Activated CD4-positive, alpha-beta T cell treated with anti-CD3 and anti-CD28 coated beads, Interleukin-2, amount 10 ng/mL, durations not matched to agents 24 days and 14 days (primary cell): Measurements from ENCODE around the gene KRT40. TPM values are rescaled to one million over a fixed set of nuclear protein-coding genes. Genes with fewer than 3 reads are reported as not detected.

Experiments used
- DNase-seq: peaks from one replicate; pipeline ENCODE4 v3.0.0; 2022
- H3K27ac Mint-ChIP-seq: one replicate; pipeline ENCODE4 v1.8.0; 2022; ENCODE audit warnings: mild to moderate bottlenecking, mixed read lengths
- H3K27me3 Mint-ChIP-seq: one replicate; pipeline ENCODE4 v1.8.0; 2022; ENCODE audit warnings: mixed read lengths
- H3K36me3 Mint-ChIP-seq: one replicate; pipeline ENCODE4 v1.8.0; 2022; ENCODE audit warnings: low read depth, mild to moderate bottlenecking, mixed read lengths
- H3K4me1 Mint-ChIP-seq: one replicate; pipeline ENCODE4 v1.8.0; 2021; ENCODE audit warnings: mixed read lengths
- H3K4me3 Mint-ChIP-seq: one replicate; pipeline ENCODE4 v1.8.0; 2022; ENCODE audit warnings: mild to moderate bottlenecking, moderate library complexity, mixed read lengths
- H3K9me3 Mint-ChIP-seq: one replicate; pipeline ENCODE4 v1.8.0; 2021; ENCODE audit warnings: mixed read lengths
- intact Hi-C: fragments of 100-400 bp; cut with micrococcal nuclease; formaldehyde crosslinking; loops from one replicate; pipeline ENCODE4 v1.15.1; 2023
- total RNA-seq: library from RNA; stranded (reverse); gene quantifications from 2 replicates; pipeline ENCODE4 v1.2.3, GENCODE V29; 2022

KRT40 gene
- total RNA-seq, 1 donor from 2014 or later: not detected

- Mint-ChIP-seq H3K4me1 (peaks cover 4% of the 10 kb centered on the region), H3K27ac (no peak overlapping the region), H3K27me3 (peaks cover 23% of the 10 kb centered on the region), H3K9me3 (no peaks in the 10 kb centered on the region), H3K4me3 (no peak overlapping the region), H3K36me3 (no peaks in the 10 kb centered on the region)
- DNase-seq: no peak
- intact Hi-C loops: no loop called here
These were observed 30.2 kb downstream of the KRT40 start for GRCh38 chr17:40953881-40954280.

GRCh38 chr17:40952661-40953060 lies 31.5 kb downstream of the KRT40 start:
- Mint-ChIP-seq H3K36me3 (no peaks in the 10 kb centered on the region), H3K27ac (no peak overlapping the region), H3K27me3 (peaks cover 24% of the 10 kb centered on the region), H3K9me3 (no peaks in the 10 kb centered on the region), H3K4me1 (peaks cover 4% of the 10 kb centered on the region), H3K4me3 (no peak overlapping the region)
- intact Hi-C loops: no loop called here
- DNase-seq: no peak

GRCh38 chr17:40952154-40952553 lies 32.0 kb downstream of the KRT40 start:
- DNase-seq: no peak
- Mint-ChIP-seq H3K4me3 (no peak overlapping the region), H3K27me3 (peaks cover 27% of the 10 kb centered on the region), H3K36me3 (no peaks in the 10 kb centered on the region), H3K9me3 (no peaks in the 10 kb centered on the region), H3K27ac (no peak overlapping the region), H3K4me1 (peaks cover 4% of the 10 kb centered on the region)
- intact Hi-C loops: no loop called here

GRCh38 chr17:40951011-40951622 lies 33.0 kb downstream of the KRT40 start:
- H3K27ac Mint-ChIP-seq: no peak overlapping the region
- peaks cover 4% of the 10 kb centered on the region for H3K4me1 Mint-ChIP-seq
- peaks cover 31% of the 10 kb centered on the region for H3K27me3 Mint-ChIP-seq
- no peaks in the 10 kb centered on the region for H3K36me3 Mint-ChIP-seq
- intact Hi-C loops: no loop called here
- no peak overlapping the region for H3K4me3 Mint-ChIP-seq
- no peak for DNase-seq
- H3K9me3 Mint-ChIP-seq: no peaks in the 10 kb centered on the region

- no peaks in the 10 kb centered on the region for H3K36me3 Mint-ChIP-seq
- peaks cover 40% of the 10 kb centered on the region for H3K27me3 Mint-ChIP-seq
- no peaks in the 10 kb centered on the region for H3K9me3 Mint-ChIP-seq
- H3K4me1 Mint-ChIP-seq: peaks cover 4% of the 10 kb centered on the region
- intact Hi-C loops: no loop called here
- no peak for DNase-seq
- no peak overlapping the region for H3K27ac Mint-ChIP-seq
- H3K4me3 Mint-ChIP-seq: no peak overlapping the region
These were observed 34.0 kb downstream of the KRT40 start for GRCh38 chr17:40950176-40950575.

GRCh38 chr17:40949418-40949817 lies 34.7 kb downstream of the KRT40 start:
- Mint-ChIP-seq H3K27ac (no peak overlapping the region), H3K36me3 (no peaks in the 10 kb centered on the region), H3K4me3 (no peak overlapping the region), H3K27me3 (peaks cover 43% of the 10 kb centered on the region), H3K4me1 (peaks cover 4% of the 10 kb centered on the region), H3K9me3 (no peaks in the 10 kb centered on the region)
- no peak for DNase-seq
- intact Hi-C loops: no loop called here

- intact Hi-C loops: no loop called here
- Mint-ChIP-seq H3K27me3 (peaks cover 49% of the 10 kb centered on the region), H3K4me3 (no peak overlapping the region), H3K27ac (no peak overlapping the region), H3K9me3 (no peaks in the 10 kb centered on the region), H3K36me3 (no peaks in the 10 kb centered on the region), H3K4me1 (no peaks in the 10 kb centered on the region)
- DNase-seq: no peak
These were observed 36.2 kb downstream of the KRT40 start for GRCh38 chr17:40947929-40948328.

- no peaks in the 10 kb centered on the region for H3K4me1 Mint-ChIP-seq
These were observed 38.7 kb downstream of the KRT40 start for GRCh38 chr17:40945414-40945813.

GRCh38 chr17:40944531-40944930 lies 39.6 kb downstream of the KRT40 start:
- DNase-seq: no peak
- H3K4me1 Mint-ChIP-seq: no peaks in the 10 kb centered on the region
- H3K27me3 Mint-ChIP-seq: peaks cover 40% of the 10 kb centered on the region
- no peak overlapping the region for H3K4me3 Mint-ChIP-seq
- no peaks in the 10 kb centered on the region for H3K36me3 Mint-ChIP-seq
- intact Hi-C loops: no loop called here
- H3K9me3 Mint-ChIP-seq: no peaks in the 10 kb centered on the region
- no peak overlapping the region for H3K27ac Mint-ChIP-seq

More at GRCh38 chr17:40945414-40945813, 38.7 kb downstream of the KRT40 start:
- peaks cover 45% of the 10 kb centered on the region for H3K27me3 Mint-ChIP-seq
- no peak for DNase-seq
- H3K36me3 Mint-ChIP-seq: no peaks in the 10 kb centered on the region
- intact Hi-C loops: no loop called here
- H3K4me3 Mint-ChIP-seq: no peak overlapping the region
- no peaks in the 10 kb centered on the region for H3K9me3 Mint-ChIP-seq
- no peak overlapping the region for H3K27ac Mint-ChIP-seq

GRCh38 chr17:40942553-40942952 lies 41.6 kb downstream of the KRT40 start:
- Mint-ChIP-seq H3K4me1 (no peaks in the 10 kb centered on the region), H3K9me3 (no peaks in the 10 kb centered on the region), H3K27ac (no peak overlapping the region), H3K36me3 (no peaks in the 10 kb centered on the region), H3K4me3 (no peak overlapping the region), H3K27me3 (peaks cover 32% of the 10 kb centered on the region)
- DNase-seq: no peak
- intact Hi-C loops: no loop called here

GRCh38 chr17:40940266-40940665 lies 43.9 kb downstream of the KRT40 start:
- no peaks in the 10 kb centered on the region for H3K4me1 Mint-ChIP-seq
- no peaks in the 10 kb centered on the region for H3K9me3 Mint-ChIP-seq
- H3K27ac Mint-ChIP-seq: no peak overlapping the region
- H3K36me3 Mint-ChIP-seq: no peaks in the 10 kb centered on the region
- no peak overlapping the region for H3K4me3 Mint-ChIP-seq
- intact Hi-C loops: no loop called here
- H3K27me3 Mint-ChIP-seq: peaks cover 18% of the 10 kb centered on the region
- no peak for DNase-seq

- Mint-ChIP-seq H3K27me3 (peaks cover 13% of the 10 kb centered on the region), H3K36me3 (no peaks in the 10 kb centered on the region), H3K9me3 (no peaks in the 10 kb centered on the region), H3K27ac (no peak overlapping the region), H3K4me3 (no peak overlapping the region), H3K4me1 (no peaks in the 10 kb centered on the region)
- no peak for DNase-seq
- intact Hi-C loops: no loop called here
These were observed 45.1 kb downstream of the KRT40 start for GRCh38 chr17:40938981-40939380.

- intact Hi-C loops: no loop called here
- no peaks in the 10 kb centered on the region for H3K4me1 Mint-ChIP-seq
- H3K27me3 Mint-ChIP-seq: peaks cover 17% of the 10 kb centered on the region
- no peak within 1 kb of the TSS for H3K4me3 Mint-ChIP-seq
- H3K36me3 Mint-ChIP-seq: no peaks in the 10 kb centered on the region
- DNase-seq: no peak
- no peaks in the 10 kb centered on the region for H3K9me3 Mint-ChIP-seq
- H3K27ac Mint-ChIP-seq: no peak within 1 kb of the TSS
These were observed 46.7 kb downstream of the KRT40 start, which contains the start of gene KRT23 for GRCh38 chr17:40937384-40937819. Gene KRT23, minus strand, starts transcription at chr17:40937646. Its CDS starts 1,043 bp downstream, at chr17:40936603.

GRCh38 chr17:40936976-40937375 lies 47.1 kb downstream of the KRT40 start:
- Mint-ChIP-seq H3K27ac (no peak overlapping the region), H3K4me3 (no peak overlapping the region), H3K27me3 (peaks cover 16% of the 10 kb centered on the region), H3K4me1 (no peaks in the 10 kb centered on the region), H3K9me3 (no peaks in the 10 kb centered on the region), H3K36me3 (no peaks in the 10 kb centered on the region)
- intact Hi-C loops: no loop called here
- no peak for DNase-seq

- no peak for DNase-seq
- Mint-ChIP-seq H3K4me1 (no peaks in the 10 kb centered on the region), H3K27me3 (peaks cover 16% of the 10 kb centered on the region), H3K9me3 (no peaks in the 10 kb centered on the region), H3K27ac (no peak overlapping the region), H3K4me3 (no peak overlapping the region), H3K36me3 (no peaks in the 10 kb centered on the region)
- intact Hi-C loops: no loop called here
These were observed 47.6 kb downstream of the KRT40 start for GRCh38 chr17:40936437-40936971.
